ENCODE results near the gene RAD51B. TPM values are rescaled to one million over a fixed set of nuclear protein-coding genes. Genes with fewer than 3 reads are reported as not detected.

RAD51B gene
- total RNA-seq, 4 donors from 2014 or later, result 19.6 to 39.7 (median 25.4) TPM

GRCh38 chr14:68756734-68757133 lies 937.2 kb downstream of the RAD51B start:
- 79% methylated on average over 5 of the region's 6 CpGs for WGBS
- Histone ChIP-seq H3K27me3 (no peaks in the 10 kb centered on the region), H3K27ac (no peak overlapping the region), H3K4me3 (no peak overlapping the region), H3K4me1 (peaks cover 32% of the 10 kb centered on the region), H3K36me3 (no peaks in the 10 kb centered on the region), H3K9me3 (no peaks in the 10 kb centered on the region)
- DNase-seq (ENCODE audit: low spot score in 2 of 2), result no peak
- TF ChIP-seq CTCF (IDR thresholded peaks at IDR 0.05), result no peak
- no peak for TF ChIP-seq POLR2A (IDR thresholded peaks at IDR 0.05)
- TF ChIP-seq POLR2AphosphoS5 (IDR thresholded peaks at IDR 0.05), result no peak
- TF ChIP-seq EP300 (IDR thresholded peaks at IDR 0.05), result no peak

- 42% methylated on average over 4 of the region's 4 CpGs for WGBS
Observed at GRCh38 chr14:68757618-68758081, 938.1 kb downstream of the RAD51B start.

GRCh38 chr14:68758301-68758700 lies 938.7 kb downstream of the RAD51B start:
- no peak overlapping the region for H3K4me3 ChIP-seq
- peaks cover 42% of the 10 kb centered on the region for H3K4me1 ChIP-seq
- H3K9me3 ChIP-seq, result no peaks in the 10 kb centered on the region
- H3K27me3 ChIP-seq, result no peaks in the 10 kb centered on the region
- DNase-seq (ENCODE audit: low spot score in 2 of 2), result no peak
- 92% methylated on average over 2 of the region's 3 CpGs for WGBS
- H3K27ac ChIP-seq, result no peak overlapping the region
- TF ChIP-seq CTCF (IDR thresholded peaks at IDR 0.05), result no peak
- no peak for TF ChIP-seq POLR2AphosphoS5 (IDR thresholded peaks at IDR 0.05)
- TF ChIP-seq EP300 (IDR thresholded peaks at IDR 0.05), result no peak
- no peak for TF ChIP-seq POLR2A (IDR thresholded peaks at IDR 0.05)
- no peaks in the 10 kb centered on the region for H3K36me3 ChIP-seq

More at GRCh38 chr14:68757618-68758081, 938.1 kb downstream of the RAD51B start:
- no peak overlapping the region for H3K27ac ChIP-seq
- DNase-seq (ENCODE audit: low spot score in 2 of 2), result no peak
- no peaks in the 10 kb centered on the region for H3K9me3 ChIP-seq
- no peaks in the 10 kb centered on the region for H3K27me3 ChIP-seq
- no peak for TF ChIP-seq CTCF (IDR thresholded peaks at IDR 0.05)
- TF ChIP-seq POLR2AphosphoS5 (IDR thresholded peaks at IDR 0.05), result no peak
- no peak for TF ChIP-seq EP300 (IDR thresholded peaks at IDR 0.05)
- no peak for TF ChIP-seq POLR2A (IDR thresholded peaks at IDR 0.05)
- H3K4me3 ChIP-seq, result no peak overlapping the region
- no peaks in the 10 kb centered on the region for H3K36me3 ChIP-seq
- peaks cover 35% of the 10 kb centered on the region for H3K4me1 ChIP-seq

GRCh38 chr14:68759017-68759560 lies 939.5 kb downstream of the RAD51B start:
- H3K9me3 ChIP-seq, result no peaks in the 10 kb centered on the region
- no peaks in the 10 kb centered on the region for H3K36me3 ChIP-seq
- peak in 1 of 2 donors; percentile 36 for DNase-seq (ENCODE audit: low spot score in 2 of 2)
- H3K4me3 ChIP-seq, result no peak overlapping the region
- no peak overlapping the region for H3K27ac ChIP-seq
- no peaks in the 10 kb centered on the region for H3K27me3 ChIP-seq
- peaks cover 45% of the 10 kb centered on the region for H3K4me1 ChIP-seq
- TF ChIP-seq EP300 (IDR thresholded peaks at IDR 0.05) (no peak), POLR2AphosphoS5 (IDR thresholded peaks at IDR 0.05) (no peak), POLR2A (IDR thresholded peaks at IDR 0.05) (no peak), CTCF (IDR thresholded peaks at IDR 0.05) (no peak)
- WGBS, result 91% methylated on average over 8 of the region's 8 CpGs

GRCh38 chr14:68759937-68760336 lies 940.4 kb downstream of the RAD51B start:
- H3K36me3 ChIP-seq, result no peaks in the 10 kb centered on the region
- WGBS, result 82% methylated on average over 5 of the region's 5 CpGs
- no peaks in the 10 kb centered on the region for H3K27me3 ChIP-seq
- no peak overlapping the region for H3K27ac ChIP-seq
- no peaks in the 10 kb centered on the region for H3K9me3 ChIP-seq
- TF ChIP-seq POLR2A (IDR thresholded peaks at IDR 0.05) (no peak), POLR2AphosphoS5 (IDR thresholded peaks at IDR 0.05) (no peak), CTCF (IDR thresholded peaks at IDR 0.05) (no peak), EP300 (IDR thresholded peaks at IDR 0.05) (no peak)
- DNase-seq (ENCODE audit: low spot score in 2 of 2), result no peak
- H3K4me3 ChIP-seq, result no peak overlapping the region
- peaks cover 43% of the 10 kb centered on the region for H3K4me1 ChIP-seq
